GM12874 (cell line): ENCODE data around the gene GPR15.

Source experiments
- CTCF ChIP-seq: IDR thresholded peaks from 2 replicates; pipeline ENCODE4 v1.5.1; 2011; ENCODE audit warnings: low read depth, mild to moderate bottlenecking, control low read depth, low read length, moderate library complexity; ENCODE audit not compliant: insufficient read depth

GPR15 gene

GRCh38 chr3:98573181-98573728 is 41.5 kb downstream of the GPR15 start:
- TF ChIP-seq CTCF = 0 out of 2 replicates have a peak, but pooled peaks have one; percentile 19

- TF ChIP-seq CTCF = no peak
Observed at GRCh38 chr3:98574132-98574531, 42.4 kb downstream of the GPR15 start.

GRCh38 chr3:98577178-98577895 is 45.6 kb downstream of the GPR15 start:
- no peak for TF ChIP-seq CTCF

GRCh38 chr3:98580401-98581386 is 48.9 kb downstream of the GPR15 start:
- TF ChIP-seq CTCF = no peak

GRCh38 chr3:98581474-98581873 is 49.7 kb downstream of the GPR15 start:
- no peak for TF ChIP-seq CTCF

- no peak for TF ChIP-seq CTCF
Observed at GRCh38 chr3:98582042-98582441, 50.3 kb downstream of the GPR15 start.

GRCh38 chr3:98583766-98584165 is 52.0 kb downstream of the GPR15 start:
- TF ChIP-seq CTCF = no peak
